NK-92 (cell line): ENCODE data around the gene MACF1.
A peak's percentile ranks its signal among the peaks of the same experiment; 100 is the strongest.

Experiments
- DNase-seq: peaks from one replicate; lab custom pipeline; 2025; ENCODE audit not compliant: unreplicated experiment; lab: John Stamatoyannopoulos, UW

MACF1 gene

GRCh38 chr1:39391691-39392679, 187.5 kb downstream of the MACF1 start:
- no peak for DNase-seq

- no peak for DNase-seq
Observed at GRCh38 chr1:39392851-39393573, 188.5 kb downstream of the MACF1 start.

- no peak for DNase-seq
Observed at GRCh38 chr1:39393645-39394044, 189.2 kb downstream of the MACF1 start.

- DNase-seq, result no peak
Observed at GRCh38 chr1:39394059-39394458, 189.6 kb downstream of the MACF1 start.

- DNase-seq, result no peak
Observed at GRCh38 chr1:39394598-39394997, 190.1 kb downstream of the MACF1 start.

- no peak for DNase-seq
Observed at GRCh38 chr1:39395357-39395831, 190.9 kb downstream of the MACF1 start.

- no peak for DNase-seq
Observed at GRCh38 chr1:39396671-39397070, 192.2 kb downstream of the MACF1 start.

- no peak for DNase-seq
Observed at GRCh38 chr1:39397487-39397886, 193.0 kb downstream of the MACF1 start.

GRCh38 chr1:39398278-39399021, 194.0 kb downstream of the MACF1 start:
- DNase-seq, result no peak

- no peak for DNase-seq
Observed at GRCh38 chr1:39401106-39401505, 196.6 kb downstream of the MACF1 start.

- DNase-seq, result no peak
Observed at GRCh38 chr1:39404876-39405275, 200.4 kb downstream of the MACF1 start.

- no peak for DNase-seq
Observed at GRCh38 chr1:39405358-39405757, 200.9 kb downstream of the MACF1 start.

- DNase-seq, result no peak
Observed at GRCh38 chr1:39406533-39407450, 202.3 kb downstream of the MACF1 start.

GRCh38 chr1:39407510-39407895, 203.0 kb downstream of the MACF1 start:
- no peak for DNase-seq

GRCh38 chr1:39407896-39408640, 203.6 kb downstream of the MACF1 start:
- DNase-seq, result no peak

GRCh38 chr1:39408641-39409054, 204.2 kb downstream of the MACF1 start:
- peak; percentile 35 for DNase-seq

GRCh38 chr1:39409055-39409816, 204.7 kb downstream of the MACF1 start:
- DNase-seq, result no peak

- no peak for DNase-seq
Observed at GRCh38 chr1:39410915-39411436, 206.5 kb downstream of the MACF1 start.
